Measurements from ENCODE around the gene NBEAL2.
A peak's percentile ranks its signal among the peaks of the same experiment; 100 is the strongest.

NBEAL2 gene

DNA sequence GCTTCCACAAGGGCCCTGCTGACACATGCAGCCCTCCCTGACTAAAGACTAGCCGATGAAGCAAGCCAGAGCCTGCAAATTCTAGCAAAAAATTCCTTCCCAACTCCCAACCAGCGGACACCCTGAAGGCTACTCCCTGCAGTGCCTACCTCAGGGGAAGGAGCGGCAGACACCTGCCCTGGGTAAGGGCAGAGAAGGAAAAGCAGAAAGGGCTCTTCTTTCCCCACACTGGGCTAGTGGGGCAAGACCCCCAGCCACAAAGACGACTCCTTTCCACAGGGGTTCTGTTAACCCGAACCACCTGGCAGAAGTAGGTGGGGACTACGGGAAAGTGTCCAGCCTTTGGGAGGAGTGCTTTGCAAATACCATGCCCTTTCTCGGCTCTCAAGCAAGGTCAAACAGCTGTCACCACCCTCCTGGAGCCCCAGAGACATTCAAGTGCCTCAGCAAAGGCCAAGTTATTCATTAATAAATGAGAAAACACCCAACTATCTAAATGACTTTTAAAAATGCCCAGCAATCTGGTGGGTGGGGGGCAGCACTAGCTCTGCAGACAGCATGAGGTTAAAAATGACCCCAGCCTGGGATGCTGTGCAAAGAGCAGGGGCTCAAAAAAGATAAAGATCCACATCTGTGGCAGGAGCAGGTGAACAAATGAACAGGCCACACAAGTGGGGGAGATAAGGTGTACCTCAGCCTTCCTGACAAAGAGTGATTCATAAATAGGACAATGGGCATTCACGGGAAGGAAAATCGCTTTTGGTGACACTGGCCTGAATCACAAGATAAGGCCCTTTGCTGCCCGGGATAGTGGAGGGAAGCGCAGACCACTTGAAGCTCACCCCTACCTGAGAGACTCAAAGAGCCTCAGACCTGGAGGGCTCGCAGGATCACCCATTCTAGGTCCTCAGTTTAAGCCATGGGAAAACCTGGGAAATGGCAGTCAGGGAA, 36.0 kb upstream of the NBEAL2 start:
- no peak for DNase-seq (ENCODE audit: low read depth)

DNA sequence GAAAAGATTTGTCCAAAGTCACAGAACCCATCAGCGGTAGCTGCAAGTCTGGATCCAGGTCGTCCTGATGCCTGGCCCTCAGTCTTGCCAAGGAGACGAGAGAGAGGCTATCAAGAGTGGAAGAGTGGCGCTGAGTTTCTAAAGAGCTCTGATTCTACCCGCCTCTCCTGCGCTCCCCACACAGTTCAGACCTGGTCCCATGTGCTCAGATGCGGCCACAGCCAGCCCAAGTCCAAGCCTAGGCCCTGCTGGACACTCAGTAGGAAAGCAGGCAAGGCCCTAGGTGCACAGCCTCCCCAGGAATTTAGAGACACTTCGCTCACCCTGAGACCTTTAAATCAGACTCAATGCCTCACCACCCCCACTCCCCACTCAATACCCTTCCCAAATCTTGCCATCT, 35.3 kb upstream of the NBEAL2 start:
- no peak for DNase-seq (ENCODE audit: low read depth)

DNA sequence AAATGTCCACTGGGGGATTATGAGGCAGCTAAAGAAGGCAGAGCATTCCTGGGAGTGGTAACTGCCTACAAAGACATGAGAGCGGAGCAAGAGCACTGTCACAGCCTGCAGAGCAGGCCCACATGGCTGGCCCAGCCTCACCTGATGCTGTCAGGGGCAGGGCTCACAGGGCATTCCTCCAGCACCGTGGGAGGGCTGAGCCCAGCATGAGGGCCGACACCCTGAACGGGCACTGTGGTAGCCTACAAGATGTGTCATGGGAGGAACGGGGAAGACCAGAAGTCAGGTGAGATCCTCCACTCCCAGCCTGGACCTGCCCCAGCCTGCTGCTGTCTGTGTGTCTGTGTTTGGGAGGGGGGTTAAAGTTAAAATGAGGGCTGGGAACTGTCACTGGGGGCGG, 33.0 kb upstream of the NBEAL2 start:
- DNase-seq (ENCODE audit: low read depth), result no peak

DNA sequence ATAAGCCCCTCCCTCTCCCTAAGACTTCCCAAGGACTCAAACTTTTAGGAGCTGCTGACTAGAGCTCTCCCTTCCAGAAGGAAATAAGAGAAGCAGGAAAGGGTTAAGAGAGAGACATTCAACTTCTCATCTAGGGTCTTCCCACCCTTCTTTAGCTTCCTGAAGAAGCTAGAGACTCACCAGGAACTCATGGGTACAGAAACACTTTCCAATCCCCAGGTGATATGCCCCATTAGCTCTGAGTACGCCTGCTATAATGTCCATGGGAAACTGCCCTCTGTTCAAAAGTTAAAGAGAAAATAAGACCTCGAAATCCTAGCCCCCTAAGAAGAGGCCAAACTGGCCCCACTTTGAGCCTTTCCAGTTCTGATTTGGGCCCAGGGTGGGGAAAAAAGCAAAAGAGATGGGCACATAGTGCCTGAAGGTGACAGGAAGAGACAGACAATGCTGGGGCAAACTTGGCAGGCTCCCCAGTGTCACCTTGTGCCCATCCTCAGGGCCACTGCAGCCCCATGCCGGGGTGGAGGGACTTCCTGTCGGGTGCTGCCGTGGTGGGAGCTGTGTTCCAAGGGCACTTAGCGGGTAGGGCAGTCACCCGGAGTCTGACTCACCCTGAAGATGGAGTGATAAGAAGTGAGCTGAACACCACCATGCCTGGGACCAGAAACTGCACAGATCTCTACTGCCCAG, 32.5 kb upstream of the NBEAL2 start:
- DNase-seq (ENCODE audit: low read depth), result peak; percentile 62

DNA sequence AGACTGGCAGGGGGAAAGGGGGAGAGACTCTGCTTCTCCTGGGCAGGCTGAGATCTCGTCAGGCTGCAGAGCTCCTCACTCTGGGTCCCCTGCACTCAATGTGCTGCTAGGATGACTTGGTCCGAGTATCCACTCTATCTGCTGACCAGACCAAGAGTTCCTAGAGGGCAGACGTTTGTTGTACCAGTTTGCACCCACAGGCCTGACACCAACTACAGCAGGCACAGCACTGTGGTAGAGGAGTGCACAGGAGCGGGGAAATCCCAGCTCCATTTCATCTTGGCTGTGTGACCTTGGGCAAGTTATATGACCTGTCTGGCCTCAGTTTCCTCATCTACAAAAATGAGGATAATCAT, 31.9 kb upstream of the NBEAL2 start:
- DNase-seq (ENCODE audit: low read depth), result no peak

DNA sequence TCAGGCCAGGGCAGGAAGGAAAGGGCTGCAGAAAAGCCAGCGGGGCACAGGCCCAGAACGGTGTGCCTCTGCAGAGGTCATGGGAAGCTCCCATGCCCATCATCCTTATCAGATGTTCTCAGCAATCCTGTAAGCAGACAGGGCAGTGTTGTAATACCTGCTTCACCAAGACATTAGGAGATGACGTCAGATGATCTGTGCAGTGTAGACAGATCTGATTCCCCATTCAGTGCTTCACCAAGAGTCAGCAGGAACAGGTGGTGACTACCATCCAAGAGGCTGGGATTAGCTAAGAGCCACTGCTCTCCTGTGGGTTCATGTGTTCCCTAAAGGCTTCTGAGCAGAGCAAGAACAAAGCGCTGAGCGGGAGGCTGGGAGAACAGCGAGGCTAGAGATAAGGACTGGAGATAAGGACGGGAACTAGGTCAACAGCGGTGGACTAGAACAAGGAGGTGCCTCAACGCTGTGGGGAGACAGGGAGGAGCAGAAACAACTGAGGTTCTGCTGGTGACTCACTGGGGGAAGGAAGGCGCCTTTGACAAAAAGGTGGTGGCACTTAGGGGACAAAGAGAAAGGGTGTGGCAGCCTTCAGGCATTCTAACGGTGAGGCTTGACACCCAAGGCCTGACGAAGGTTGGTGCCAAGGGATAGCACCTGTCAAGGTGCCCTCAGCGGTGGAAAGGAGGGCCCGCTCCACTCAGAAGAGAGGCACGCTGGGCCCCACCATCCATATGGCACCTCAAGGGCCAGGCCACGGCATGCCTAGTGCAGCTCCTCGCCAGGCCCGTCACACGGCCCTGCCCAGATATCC, 31.3 kb upstream of the NBEAL2 start:
- peak; percentile 46 for DNase-seq (ENCODE audit: low read depth)

DNA sequence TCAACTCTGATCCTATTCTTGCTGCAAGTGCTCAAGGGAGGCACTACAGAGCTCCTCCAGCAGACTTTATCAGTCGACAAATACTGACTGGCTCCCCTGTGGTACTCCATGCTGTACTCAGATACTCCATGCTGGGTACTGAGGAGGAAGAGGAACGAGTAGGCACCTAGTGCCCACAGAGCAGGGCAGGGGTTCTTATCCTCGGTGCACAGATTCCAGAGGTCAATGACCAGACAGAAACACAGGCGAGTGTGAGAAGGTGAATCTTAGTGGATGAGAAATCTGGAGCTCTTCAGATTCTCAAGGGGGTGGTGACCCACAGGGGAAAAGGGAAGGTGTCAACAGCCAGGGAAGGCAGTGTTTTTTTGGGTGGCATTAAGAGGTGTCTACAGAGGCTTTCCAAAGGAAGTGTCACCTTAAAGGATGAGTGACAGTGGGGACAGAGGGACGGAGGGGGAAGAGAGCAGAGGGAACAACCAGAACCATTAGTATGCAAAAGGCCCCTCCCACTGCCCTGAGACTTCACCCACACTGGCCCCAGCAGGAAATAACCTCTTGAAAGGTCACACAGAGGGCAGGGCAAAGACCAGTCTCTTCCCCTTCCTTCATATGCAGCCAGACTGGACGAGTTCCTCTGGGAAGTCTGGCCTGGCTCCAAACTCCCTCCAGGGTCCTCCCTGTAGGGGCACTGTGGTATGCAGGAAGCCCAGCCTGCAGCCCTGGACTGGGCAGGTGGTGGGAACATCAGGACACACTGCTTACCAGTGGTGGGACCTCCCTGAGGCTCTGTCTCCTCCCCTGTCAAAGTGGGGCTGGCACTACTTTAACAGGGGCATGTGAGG, 30.4 kb upstream of the NBEAL2 start:
- no peak for DNase-seq (ENCODE audit: low read depth)

DNA sequence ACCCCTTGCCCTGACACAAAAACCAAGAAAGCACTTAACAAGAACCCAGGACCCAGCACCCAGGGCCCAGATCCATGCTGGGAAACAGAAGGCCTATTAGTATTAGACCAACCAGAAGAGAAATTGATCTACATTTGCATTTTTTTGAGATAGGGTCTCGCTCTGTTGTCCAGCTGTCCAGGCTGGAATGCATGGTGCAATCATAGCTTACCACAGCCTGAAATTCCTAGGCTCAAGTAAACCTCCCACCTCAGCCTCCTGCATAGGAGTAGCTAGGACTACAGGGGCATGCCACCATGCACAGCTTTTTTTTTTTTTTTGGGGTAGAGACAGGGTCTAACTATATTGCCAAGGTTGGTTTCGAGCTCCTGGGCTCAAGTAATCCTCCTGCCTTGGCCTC, 29.3 kb upstream of the NBEAL2 start:
- DNase-seq (ENCODE audit: low read depth), result no peak

DNA sequence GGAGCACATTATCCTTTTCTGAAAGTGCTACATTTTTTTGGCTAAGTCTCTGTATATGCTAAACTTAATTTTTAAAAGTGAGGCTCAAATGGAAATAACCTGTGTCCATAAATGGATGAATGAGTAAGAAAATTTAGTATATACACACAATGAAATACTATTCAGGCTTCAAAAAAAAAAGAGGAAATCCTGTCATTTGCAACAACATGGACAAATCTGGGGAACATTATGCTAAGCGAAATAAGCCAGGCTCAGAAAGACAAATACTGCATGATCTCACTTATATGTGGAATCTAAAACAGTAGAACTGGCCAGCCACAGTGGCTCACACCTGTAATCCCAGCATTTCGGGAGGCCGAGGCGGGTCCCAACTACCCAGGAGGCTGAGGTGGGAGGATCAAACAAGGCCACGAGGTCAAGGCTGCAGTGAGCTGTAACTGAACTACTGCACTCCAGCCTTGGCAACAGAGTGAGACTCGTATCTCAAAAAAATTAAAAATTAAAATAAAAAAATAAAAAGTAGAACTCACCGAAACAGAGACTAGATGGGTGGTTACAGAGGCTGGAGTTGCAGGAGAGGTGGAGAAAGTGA, 28.7 kb upstream of the NBEAL2 start:
- no peak for DNase-seq (ENCODE audit: low read depth)

DNA sequence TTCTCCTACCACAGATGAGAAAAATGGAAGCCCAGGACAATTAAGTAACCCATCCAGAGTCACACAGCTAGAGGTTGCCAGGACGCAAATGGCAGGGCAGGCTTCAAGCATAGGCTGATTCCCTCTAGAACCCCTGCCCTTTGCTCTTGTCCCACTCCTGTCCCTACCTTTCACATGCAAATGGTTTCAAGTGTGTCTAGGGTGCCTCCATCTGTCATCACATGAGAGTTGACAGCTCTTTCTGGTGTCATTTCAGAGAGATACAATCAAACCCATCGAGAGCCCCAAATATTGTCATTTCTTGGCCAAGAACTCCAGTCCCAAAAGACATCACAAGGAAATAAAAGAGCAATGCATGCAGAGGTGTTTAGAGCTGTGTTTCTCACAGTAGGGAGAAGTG, 26.7 kb upstream of the NBEAL2 start:
- no peak for DNase-seq (ENCODE audit: low read depth)

DNA sequence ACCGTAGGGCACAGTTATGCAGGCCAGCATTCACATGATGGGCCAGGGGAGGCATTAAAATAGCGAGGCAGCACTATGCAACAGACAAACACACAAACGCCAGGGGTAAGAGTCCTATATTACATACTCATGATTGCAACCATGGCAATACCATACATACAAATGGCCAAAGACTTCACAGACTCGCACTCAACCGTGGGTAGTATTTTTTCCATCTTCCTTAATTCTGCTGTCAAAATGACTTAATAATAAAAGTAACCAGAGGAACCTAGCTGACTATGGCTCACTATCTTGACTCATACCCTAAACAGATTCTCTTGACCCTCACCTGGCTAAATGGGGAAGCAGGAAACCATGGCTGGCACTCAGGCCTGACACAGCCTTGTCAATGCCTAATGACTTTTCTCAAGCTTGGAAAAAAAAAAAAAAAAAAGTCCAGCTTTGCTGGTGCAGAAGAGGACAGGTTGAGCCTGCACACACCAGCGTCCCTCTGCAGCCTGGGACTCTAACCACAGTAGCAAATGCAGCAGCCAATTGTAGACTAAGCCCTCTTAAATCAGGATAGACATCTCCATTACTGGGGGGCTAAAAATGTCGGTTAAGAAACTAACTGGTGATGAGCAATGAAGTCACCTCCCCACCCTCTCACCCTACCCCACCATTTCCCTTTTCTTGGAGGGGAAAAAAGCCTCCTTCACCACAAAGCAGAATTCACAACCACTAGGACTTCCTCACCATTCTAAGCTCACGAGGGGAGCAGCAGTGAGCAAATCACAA, 26.0 kb upstream of the NBEAL2 start:
- DNase-seq (ENCODE audit: low read depth), result no peak

DNA sequence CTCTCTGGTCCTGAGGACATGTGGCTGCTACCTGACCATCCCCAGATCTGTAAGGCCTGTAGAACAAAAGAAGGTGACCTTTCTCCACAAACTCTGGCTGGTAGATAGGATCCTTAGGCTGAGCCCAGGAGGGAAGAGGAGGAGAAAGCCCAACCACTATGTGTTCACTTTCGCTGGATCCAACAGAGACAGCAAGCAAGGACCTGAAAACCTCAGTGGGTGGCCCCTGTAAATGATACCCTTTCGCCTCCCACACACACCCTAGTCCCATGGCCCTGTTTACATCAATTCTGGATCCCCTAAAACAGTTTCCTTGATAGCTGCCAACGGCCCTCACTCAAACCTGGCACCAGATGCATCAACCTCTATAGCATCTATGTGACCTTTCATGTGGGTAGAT, 25.3 kb upstream of the NBEAL2 start:
- DNase-seq (ENCODE audit: low read depth), result no peak

DNA sequence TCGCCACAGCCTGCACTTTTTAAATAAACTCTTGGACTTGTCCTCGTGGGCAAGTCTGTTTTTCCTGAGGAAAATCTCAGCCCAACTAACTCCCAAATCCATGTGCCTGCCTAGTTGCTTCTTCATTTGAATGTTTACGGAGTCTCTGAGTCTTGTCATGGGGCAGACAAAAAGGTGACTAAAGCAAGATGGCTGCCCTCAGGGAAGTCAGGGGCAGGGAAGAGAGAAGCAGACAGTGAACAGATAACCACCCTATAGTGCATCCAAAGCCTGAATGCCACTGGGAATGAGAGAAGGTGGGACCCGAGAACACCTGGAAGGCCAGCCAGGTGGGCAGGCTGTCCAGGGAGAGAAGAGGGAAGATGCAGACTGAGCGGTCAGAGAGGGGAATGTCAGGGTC, 24.3 kb upstream of the NBEAL2 start:
- DNase-seq (ENCODE audit: low read depth), result no peak

DNA sequence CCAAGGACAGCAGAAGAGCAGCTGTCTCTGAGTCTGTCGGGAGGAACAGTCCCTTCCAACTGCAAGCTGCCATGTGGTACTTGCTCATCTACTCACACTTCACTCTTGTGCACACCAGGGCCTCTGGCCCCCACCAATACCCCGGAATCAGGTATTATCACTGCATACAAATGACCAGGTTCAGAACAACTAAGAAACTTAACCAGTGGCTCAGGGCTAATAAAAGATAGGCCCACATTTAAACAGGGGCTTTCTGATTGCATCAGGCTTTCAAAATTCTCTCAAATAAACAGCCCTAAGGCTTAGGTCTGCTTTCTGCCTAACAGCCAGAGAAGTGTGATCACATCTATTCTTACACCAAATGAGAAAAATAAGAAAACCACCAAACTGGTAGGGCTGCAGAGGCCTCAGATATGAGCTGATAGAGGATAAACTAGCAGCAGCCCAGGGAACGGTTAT, 23.6 kb upstream of the NBEAL2 start:
- no peak for DNase-seq (ENCODE audit: low read depth)

DNA sequence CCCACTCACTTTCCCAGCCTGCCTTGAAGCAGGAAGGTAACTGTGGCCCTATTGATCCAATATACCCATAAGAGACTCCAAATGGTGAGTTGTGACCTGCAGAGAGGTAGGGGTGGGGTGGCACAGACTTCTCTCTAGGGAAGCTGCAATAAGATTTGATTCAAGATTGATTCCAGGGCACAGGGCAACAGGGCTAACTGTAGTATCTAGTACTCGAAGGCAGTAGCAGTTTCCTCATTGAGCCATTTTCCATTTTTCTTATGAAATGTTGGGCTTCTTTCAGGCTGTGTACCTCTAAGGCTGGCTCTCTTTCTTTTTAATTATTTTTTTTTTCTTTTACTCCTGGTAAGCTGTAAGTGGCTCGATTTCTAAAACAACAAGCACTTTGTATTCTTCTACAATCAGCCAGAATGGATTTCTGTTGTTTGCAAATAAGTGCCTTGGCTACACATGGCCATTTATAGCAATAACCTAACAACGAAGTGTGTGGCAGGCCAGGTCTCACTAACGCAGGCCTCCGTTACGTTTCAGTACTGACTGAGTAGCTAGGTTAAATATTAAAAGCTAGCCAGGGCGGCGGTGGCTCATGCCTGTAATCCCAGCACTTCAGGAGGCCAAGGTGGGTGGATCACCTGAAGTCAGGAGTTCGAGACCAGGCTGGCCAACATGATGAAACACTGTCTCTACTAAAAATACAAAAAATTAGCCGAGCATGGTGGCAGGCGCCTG, 22.2 kb upstream of the NBEAL2 start:
- no peak for DNase-seq (ENCODE audit: low read depth)

DNA sequence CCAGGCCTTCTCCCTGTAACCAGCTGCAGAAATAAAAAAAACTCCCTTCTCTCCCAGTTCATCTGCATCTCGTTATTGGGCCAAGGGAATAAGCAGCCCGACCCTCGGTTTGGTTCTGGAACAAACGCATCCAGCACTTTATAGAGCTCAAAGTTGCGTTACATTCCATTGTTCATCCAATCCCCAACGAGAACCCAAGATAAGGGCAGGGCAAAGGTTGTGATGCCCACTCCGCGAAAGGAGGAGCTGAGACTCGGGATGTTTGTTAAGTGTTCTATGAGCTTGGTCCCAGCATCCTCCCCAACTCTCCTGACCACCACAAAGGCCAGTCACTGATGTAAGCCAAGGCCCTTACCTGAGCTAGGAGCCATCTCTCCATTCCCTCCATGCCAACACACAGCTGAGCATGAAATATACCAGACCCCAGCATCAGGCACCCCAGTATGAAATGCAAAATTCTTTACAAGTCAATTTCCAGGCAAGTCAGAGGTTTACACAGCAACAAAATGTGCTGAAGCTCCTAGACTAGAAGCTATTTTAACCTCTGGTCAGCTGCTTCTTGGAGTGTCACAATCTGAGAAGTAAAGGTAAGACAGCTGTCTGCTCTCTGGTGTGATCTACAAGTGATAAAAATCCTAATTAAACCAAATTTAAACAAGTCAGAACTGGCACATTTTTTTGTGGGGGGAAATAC, 20.9 kb upstream of the NBEAL2 start:
- DNase-seq (ENCODE audit: low read depth), result no peak

DNA sequence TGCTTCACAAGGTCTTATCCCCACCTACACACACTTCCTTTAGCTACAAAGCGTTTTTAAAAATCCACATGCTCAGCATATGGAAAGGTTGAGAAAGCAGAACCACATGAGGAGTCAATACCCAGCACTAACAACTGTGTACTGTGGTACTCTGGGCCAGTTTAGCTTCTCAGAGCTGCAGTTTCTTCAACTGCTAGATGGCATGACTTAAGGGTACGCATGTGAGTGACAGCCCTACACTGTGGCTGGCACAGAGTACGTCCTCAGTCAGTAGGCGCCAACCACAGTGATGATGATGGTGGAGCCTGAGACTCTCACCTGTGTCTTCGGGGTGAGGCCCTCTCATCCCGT, 20.3 kb upstream of the NBEAL2 start:
- peak; percentile 45 for DNase-seq (ENCODE audit: low read depth)

DNA sequence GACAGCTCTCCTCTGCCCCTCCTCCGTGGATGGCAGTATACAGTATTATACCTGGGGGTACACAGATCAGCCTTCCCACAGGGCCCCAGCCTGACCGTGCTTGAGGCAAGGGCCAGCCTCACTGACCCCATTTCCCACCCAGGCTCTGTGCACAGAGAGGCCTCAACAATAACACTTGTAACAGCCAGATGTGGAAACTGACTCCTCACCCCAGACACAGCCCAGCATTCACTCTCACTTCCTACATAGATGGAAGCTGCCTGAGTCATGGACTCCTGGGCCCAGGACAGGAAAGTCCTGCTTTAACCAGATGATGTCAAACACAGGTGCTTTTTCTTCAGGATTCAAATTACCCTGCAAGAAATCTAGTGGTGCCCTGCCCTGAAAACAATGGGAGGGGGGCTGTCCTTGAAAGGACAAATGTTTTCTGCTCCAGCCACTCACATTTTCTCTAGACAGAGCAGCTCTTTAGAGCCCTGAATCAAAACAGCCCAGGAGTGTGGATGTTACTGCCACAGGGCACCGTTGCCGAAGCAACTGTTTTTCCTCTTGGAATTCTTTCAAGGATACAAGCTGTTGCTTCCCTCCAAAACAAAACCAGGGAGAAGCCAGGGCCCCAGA, 19.3 kb upstream of the NBEAL2 start:
- DNase-seq (ENCODE audit: low read depth), result no peak

DNA sequence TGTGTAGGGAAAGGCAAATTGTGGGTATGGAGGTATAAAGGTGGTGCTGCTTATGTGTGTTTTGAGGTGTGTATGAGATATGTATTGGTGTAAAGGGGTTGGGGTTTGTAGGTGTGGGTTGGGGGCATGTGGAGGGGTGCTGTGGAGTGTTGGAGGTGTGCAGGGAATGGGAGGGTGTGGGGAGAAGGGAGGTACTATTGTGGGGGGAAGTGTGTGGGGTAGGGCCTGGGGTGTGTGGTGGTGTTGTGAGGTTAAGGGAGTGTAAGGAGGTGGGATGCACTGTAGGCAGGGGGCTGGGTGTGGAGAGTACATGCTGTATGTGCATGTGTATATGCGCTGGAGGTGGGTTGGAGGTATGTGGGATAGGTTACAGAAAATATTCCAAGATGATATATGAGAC, 18.6 kb upstream of the NBEAL2 start:
- no peak for DNase-seq (ENCODE audit: low read depth)

Measured in activated T-cell treated with anti-CD3 and anti-CD28 coated beads for 48 hours (primary cell).